DMS 273 (cell line): ENCODE results near the gene DHX35.
"Not testable (repeated sequence)": the region's sequence is repeated elsewhere in the genome, so short reads cannot be mapped to it uniquely, and the experiment has no call there.

Experiments
- DNase-seq: peaks from one replicate; lab custom pipeline; 2025; ENCODE audit not compliant: unreplicated experiment; lab: John Stamatoyannopoulos, UW

DHX35 gene

GRCh38 chr20:38973645-38974044 is 11.5 kb downstream of the DHX35 start:
- DNase-seq, result peak; percentile 36

GRCh38 chr20:38975539-38976120 is 13.5 kb downstream of the DHX35 start:
- no peak for DNase-seq

- DNase-seq, result no peak
These were observed 17.3 kb downstream of the DHX35 start for GRCh38 chr20:38979434-38979833.

- DNase-seq, result no peak
These were observed 17.7 kb downstream of the DHX35 start for GRCh38 chr20:38979842-38980241.

GRCh38 chr20:38982291-38982690 is 20.1 kb downstream of the DHX35 start:
- DNase-seq, result no peak

- no peak for DNase-seq
These were observed 22.9 kb downstream of the DHX35 start for GRCh38 chr20:38985060-38985459.

- DNase-seq, result no peak
These were observed 23.5 kb downstream of the DHX35 start for GRCh38 chr20:38985603-38986170.

- no peak for DNase-seq
These were observed 24.5 kb downstream of the DHX35 start for GRCh38 chr20:38986663-38987062.

GRCh38 chr20:38987777-38988176 is 25.6 kb downstream of the DHX35 start:
- DNase-seq, result no peak

GRCh38 chr20:38990728-38991127 is 28.6 kb downstream of the DHX35 start:
- DNase-seq, result no peak

GRCh38 chr20:38991814-38992704 is 29.9 kb downstream of the DHX35 start:
- DNase-seq, result no peak

GRCh38 chr20:38995536-38996044 is 33.4 kb downstream of the DHX35 start:
- DNase-seq, result no peak

GRCh38 chr20:38996866-38997265 is 34.7 kb downstream of the DHX35 start:
- not testable (repeated sequence) for DNase-seq

GRCh38 chr20:38997622-38998021 is 35.5 kb downstream of the DHX35 start:
- DNase-seq, result no peak

- DNase-seq, result no peak
These were observed 37.1 kb downstream of the DHX35 start for GRCh38 chr20:38999217-38999616.

GRCh38 chr20:38999965-39000910 is 38.1 kb downstream of the DHX35 start:
- no peak for DNase-seq

- peak; percentile 12 for DNase-seq
These were observed 42.4 kb downstream of the DHX35 start for GRCh38 chr20:39004508-39004907.

GRCh38 chr20:39009348-39009747 is 47.2 kb downstream of the DHX35 start:
- DNase-seq, result no peak

GRCh38 chr20:39010496-39010895 is 48.4 kb downstream of the DHX35 start:
- no peak for DNase-seq

- DNase-seq, result no peak
These were observed 51.5 kb downstream of the DHX35 start for GRCh38 chr20:39013662-39014109.

- DNase-seq, result no peak
These were observed 53.9 kb downstream of the DHX35 start for GRCh38 chr20:39016041-39016440.
